ENCODE results near the gene TENT5A. TPM values are rescaled to one million over a fixed set of nuclear protein-coding genes. Genes with fewer than 3 reads are reported as not detected.
A peak's percentile ranks its signal among the peaks of the same experiment; 100 is the strongest.

Gene TENT5A
- total RNA-seq, 1 donor from 2014 or later, result 26.6 TPM

- DNase-seq (ENCODE audit: low spot score), result no peak
These were observed 18.6 kb upstream of the TENT5A start for GRCh38 chr6:81771097-81771496.

GRCh38 chr6:81770381-81770780, 17.9 kb upstream of the TENT5A start:
- DNase-seq (ENCODE audit: low spot score), result no peak

- no peak for DNase-seq (ENCODE audit: low spot score)
These were observed 17.3 kb upstream of the TENT5A start for GRCh38 chr6:81769824-81770223.

GRCh38 chr6:81768150-81768942, 15.9 kb upstream of the TENT5A start:
- DNase-seq (ENCODE audit: low spot score), result no peak

- DNase-seq (ENCODE audit: low spot score), result peak; percentile 74
These were observed 14.8 kb upstream of the TENT5A start for GRCh38 chr6:81767163-81767891.

GRCh38 chr6:81766482-81767069, 14.1 kb upstream of the TENT5A start:
- DNase-seq (ENCODE audit: low spot score), result peak; percentile 62

- no peak for DNase-seq (ENCODE audit: low spot score)
These were observed 12.1 kb upstream of the TENT5A start for GRCh38 chr6:81764531-81764930.

- DNase-seq (ENCODE audit: low spot score), result no peak
These were observed 11.5 kb upstream of the TENT5A start for GRCh38 chr6:81763968-81764367.

- no peak for DNase-seq (ENCODE audit: low spot score)
These were observed 10.6 kb upstream of the TENT5A start for GRCh38 chr6:81763051-81763450.

- no peak for DNase-seq (ENCODE audit: low spot score)
These were observed 10.1 kb upstream of the TENT5A start for GRCh38 chr6:81762606-81763005.

GRCh38 chr6:81762132-81762531, 9.7 kb upstream of the TENT5A start:
- no peak for DNase-seq (ENCODE audit: low spot score)

- no peak for DNase-seq (ENCODE audit: low spot score)
These were observed 8.7 kb upstream of the TENT5A start for GRCh38 chr6:81761197-81761596.

GRCh38 chr6:81759782-81760181, 7.3 kb upstream of the TENT5A start:
- no peak for DNase-seq (ENCODE audit: low spot score)

- no peak for DNase-seq (ENCODE audit: low spot score)
These were observed 5.7 kb upstream of the TENT5A start for GRCh38 chr6:81758221-81758620.

GRCh38 chr6:81756690-81757089, 4.2 kb upstream of the TENT5A start:
- no peak for DNase-seq (ENCODE audit: low spot score)

- no peak for DNase-seq (ENCODE audit: low spot score)
These were observed 3.1 kb upstream of the TENT5A start for GRCh38 chr6:81755551-81755950.

GRCh38 chr6:81754906-81755305, 2.4 kb upstream of the TENT5A start:
- DNase-seq (ENCODE audit: low spot score), result no peak

- peak; percentile 86 for DNase-seq (ENCODE audit: low spot score)
These were observed 1.5 kb upstream of the TENT5A start for GRCh38 chr6:81753711-81754577.

- DNase-seq (ENCODE audit: low spot score), result peak; percentile 93
These were observed 635 bp upstream of the TENT5A start for GRCh38 chr6:81752921-81753710.

GRCh38 chr6:81751388-81752083, 945 bp downstream of the TENT5A start:
- peak; percentile 48 for DNase-seq (ENCODE audit: low spot score)

All from mucosa of gallbladder (tissue), 1 donor.